Measurements from ENCODE around the gene NGEF.

NGEF gene

DNA sequence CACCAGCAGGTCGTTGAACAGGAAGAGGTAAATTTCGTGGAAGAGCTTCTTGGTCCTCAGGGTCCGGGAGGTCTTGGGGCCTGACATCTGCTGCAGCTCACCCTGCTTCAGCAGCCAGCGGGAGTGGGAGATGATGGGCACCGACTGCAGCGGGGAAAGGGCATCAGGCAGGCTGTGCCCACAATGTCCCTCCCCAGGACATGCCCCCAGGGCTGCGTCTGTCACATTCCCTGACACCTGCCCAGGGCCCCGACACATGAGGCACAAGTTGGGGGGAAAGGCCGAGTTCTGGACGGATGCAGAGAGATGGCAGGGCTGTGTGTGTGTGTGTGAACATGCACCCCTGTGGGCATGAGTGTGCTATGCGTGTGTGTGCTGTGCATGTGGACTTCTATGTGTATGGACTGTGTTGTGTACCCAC lies 129.0 kb downstream of the NGEF start:
- Histone ChIP-seq H3K9ac (ENCODE audit: low read length) (no peak overlapping the region), H3K4me3 (ENCODE audit: low read depth, low read length, poor library complexity, severe bottlenecking) (no peak overlapping the region), H3F3A (ENCODE audit: insufficient read depth, low read length) (no peaks in the 10 kb centered on the region), H3K9me3 (ENCODE audit: low read length) (no peaks in the 10 kb centered on the region), H4K20me1 (ENCODE audit: insufficient read depth, low read length) (no peaks in the 10 kb centered on the region), H3K27ac (ENCODE audit: low read depth, low read length, poor library complexity, severe bottlenecking) (no peak overlapping the region), H3K79me2 (ENCODE audit: insufficient read depth, low read length) (no peaks in the 10 kb centered on the region), H3K4me2 (ENCODE audit: low read length) (no peak overlapping the region), H3K9me2 (ENCODE audit: low read depth, low read length) (no peaks in the 10 kb centered on the region), H3K27me3 (ENCODE audit: insufficient read depth, low read length) (no peaks in the 10 kb centered on the region; the same call in 1 of the 2 replicates), H3K36me3 (ENCODE audit: insufficient read depth, low read length) (no peaks in the 10 kb centered on the region), H3K4me1 (ENCODE audit: insufficient read depth, low read length, severe bottlenecking) (no peaks in the 10 kb centered on the region), H2AFZ (ENCODE audit: low read length) (no peak overlapping the region)
- TF ChIP-seq EZH2 (IDR thresholded peaks at IDR 0.05; ENCODE audit: borderline replicate concordance, low read length) (no peak), CTCF (IDR thresholded peaks at IDR 0.05; ENCODE audit: low read length) (no peak)

GRCh38 chr2:232883116-232883721 lies 129.8 kb downstream of the NGEF start:
- no peaks in the 10 kb centered on the region for H3K79me2 ChIP-seq (ENCODE audit: insufficient read depth, low read length)
- no peak overlapping the region for H3K27ac ChIP-seq (ENCODE audit: low read depth, low read length, poor library complexity, severe bottlenecking)
- H4K20me1 ChIP-seq (ENCODE audit: insufficient read depth, low read length) = no peaks in the 10 kb centered on the region
- H3K4me1 ChIP-seq (ENCODE audit: insufficient read depth, low read length, severe bottlenecking) = no peaks in the 10 kb centered on the region
- H3K4me2 ChIP-seq (ENCODE audit: low read length) = no peak overlapping the region
- H3K27me3 ChIP-seq (ENCODE audit: insufficient read depth, low read length) = no peaks in the 10 kb centered on the region; the same call in 1 of the 2 replicates
- H3K9ac ChIP-seq (ENCODE audit: low read length) = no peak overlapping the region
- no peaks in the 10 kb centered on the region for H3K36me3 ChIP-seq (ENCODE audit: insufficient read depth, low read length)
- no peaks in the 10 kb centered on the region for H3F3A ChIP-seq (ENCODE audit: insufficient read depth, low read length)
- no peak overlapping the region for H3K4me3 ChIP-seq (ENCODE audit: low read depth, low read length, poor library complexity, severe bottlenecking)
- TF ChIP-seq CTCF (IDR thresholded peaks at IDR 0.05; ENCODE audit: low read length) = no peak
- TF ChIP-seq EZH2 (IDR thresholded peaks at IDR 0.05; ENCODE audit: borderline replicate concordance, low read length) = no peak
- no peaks in the 10 kb centered on the region for H3K9me3 ChIP-seq (ENCODE audit: low read length)
- H2AFZ ChIP-seq (ENCODE audit: low read length) = no peak overlapping the region
- no peaks in the 10 kb centered on the region for H3K9me2 ChIP-seq (ENCODE audit: low read depth, low read length)

GRCh38 chr2:232882505-232883115 lies 130.4 kb downstream of the NGEF start:
- H3K4me2 ChIP-seq (ENCODE audit: low read length) = no peak overlapping the region
- H3K9me2 ChIP-seq (ENCODE audit: low read depth, low read length) = no peaks in the 10 kb centered on the region
- H3K79me2 ChIP-seq (ENCODE audit: insufficient read depth, low read length) = no peaks in the 10 kb centered on the region
- no peak overlapping the region for H3K4me3 ChIP-seq (ENCODE audit: low read depth, low read length, poor library complexity, severe bottlenecking)
- H3K27me3 ChIP-seq (ENCODE audit: insufficient read depth, low read length) = no peaks in the 10 kb centered on the region
- no peaks in the 10 kb centered on the region for H3K9me3 ChIP-seq (ENCODE audit: low read length)
- H2AFZ ChIP-seq (ENCODE audit: low read length) = no peak overlapping the region
- no peaks in the 10 kb centered on the region for H3K36me3 ChIP-seq (ENCODE audit: insufficient read depth, low read length)
- H3K9ac ChIP-seq (ENCODE audit: low read length) = no peak overlapping the region
- H4K20me1 ChIP-seq (ENCODE audit: insufficient read depth, low read length) = no peaks in the 10 kb centered on the region
- H3K27ac ChIP-seq (ENCODE audit: low read depth, low read length, poor library complexity, severe bottlenecking) = no peak overlapping the region
- H3K4me1 ChIP-seq (ENCODE audit: insufficient read depth, low read length, severe bottlenecking) = no peaks in the 10 kb centered on the region
- TF ChIP-seq EZH2 (IDR thresholded peaks at IDR 0.05; ENCODE audit: borderline replicate concordance, low read length) (no peak), CTCF (IDR thresholded peaks at IDR 0.05; ENCODE audit: low read length) (no peak)
- no peaks in the 10 kb centered on the region for H3F3A ChIP-seq (ENCODE audit: insufficient read depth, low read length)

Measured in OCI-LY1 (cell line).